Kidney (tissue), 14 donors: Measurements from ENCODE around the gene BTNL3. TPM values are rescaled to one million over a fixed set of nuclear protein-coding genes. Genes with fewer than 3 reads are reported as not detected.
A peak's percentile ranks its signal among the peaks of the same experiment; 100 is the strongest.

ENCODE experiments used
- DNase-seq, 5 donors: peaks; one replicate each; pipeline ENCODE4 v3.0.0-alpha.2; 2013 to 2020
- FAIRE-seq: peaks from 2 replicates; lab custom pipeline; 2012; peaks lifted over from hg19 to GRCh38; lab: Jason Lieb, UNC
- H3K27ac ChIP-seq, 2 donors: one replicate each; pipeline ENCODE4 v1.7.0; 2013; ENCODE audit warnings: low read depth in 2 of 2, low read length in 2 of 2, inconsistent platforms in 1 of 2
- H3K27me3 ChIP-seq: one replicate; pipeline ENCODE4 v1.7.1; 2013; ENCODE audit warnings: low read length, inconsistent platforms; ENCODE audit not compliant: control insufficient read depth, insufficient read depth
- H3K36me3 ChIP-seq, 3 donors: one replicate each; pipeline versions ENCODE4 v1.7.0 to v1.7.1; 2013; ENCODE audit warnings: low read length in 3 of 3, control low read depth in 1 of 3, inconsistent platforms in 1 of 3; ENCODE audit not compliant: insufficient read depth in 3 of 3, control insufficient read depth in 2 of 3
- H3K4me1 ChIP-seq, 3 donors: one replicate each; pipeline versions ENCODE4 v1.7.0 to v1.7.1; 2013; ENCODE audit warnings: low read length in 3 of 3, inconsistent platforms in 1 of 3, low read depth in 1 of 3; ENCODE audit not compliant: control insufficient read depth in 2 of 3, insufficient read depth in 2 of 3
- H3K4me3 ChIP-seq, 3 donors: one replicate each; pipeline versions ENCODE4 v1.7.0 to v1.8.1; 2013; ENCODE audit warnings: low read length in 3 of 3, control low read depth in 1 of 3, inconsistent platforms in 1 of 3
- H3K9ac ChIP-seq, 3 donors: one replicate each; pipeline versions ENCODE4 v1.7.0 to v1.7.1; 2013; ENCODE audit warnings: low read length in 3 of 3, control low read depth in 1 of 3, inconsistent platforms in 1 of 3
- H3K9me3 ChIP-seq, 3 donors: one replicate each; pipeline versions ENCODE4 v1.7.0 to v1.7.1; 2013; ENCODE audit warnings: low read length in 3 of 3, control low read depth in 1 of 3, inconsistent platforms in 1 of 3; ENCODE audit not compliant: control insufficient read depth in 2 of 3, insufficient read depth in 1 of 3
- intact Hi-C: fragments of 100-400 bp; cut with DNase I; formaldehyde crosslinking; loops from one replicate; pipeline ENCODE4 v1.11.1; 2022
- polyA plus RNA-seq: library from polyadenylated mRNA; stranded (reverse); fragments of 350-450 nt; fragmentation: Illumina TruSeq; extraction: RNeasy Lipid Tissue Mini Kit (QIAGEN cat#74804); gene quantifications from one replicate; pipeline ENCODE4 v1.2.3, GENCODE V29; 2014; ENCODE audit warnings: low read depth, low replicate concordance; ENCODE audit not compliant: insufficient read depth
- total RNA-seq: library from RNA; stranded (reverse); fragmentation: NEBNext Ultra II Directional; extraction: Animal tissue kit (Norgen Biotek cat#: 25700); gene quantifications from one replicate; pipeline ENCODE4 v1.2.1, GENCODE V29; 2021
- TF ChIP-seq, protein P1 (sequence below): IDR thresholded peaks from 3 replicates; pipeline ENCODE4 v1.5.1; 2012; ENCODE audit warnings: mild to moderate bottlenecking, moderate library complexity, borderline replicate concordance; ENCODE audit not compliant: insufficient read depth; ENCODE audit errors: extremely low read depth
- donor health status: control.
- donor health status: control.
- donor health status: control.
- donor health status: control.
- donor health status: control.
- donor health status: DM: yes; HTN: yes; CAD: no.
- donor health status: Normal renal cell carcinoma (clear cell type).

Gene BTNL3
- total and polyA plus RNA-seq, 2 donors from 2014 or later = 0.30 TPM; not detected in 1

DNA sequence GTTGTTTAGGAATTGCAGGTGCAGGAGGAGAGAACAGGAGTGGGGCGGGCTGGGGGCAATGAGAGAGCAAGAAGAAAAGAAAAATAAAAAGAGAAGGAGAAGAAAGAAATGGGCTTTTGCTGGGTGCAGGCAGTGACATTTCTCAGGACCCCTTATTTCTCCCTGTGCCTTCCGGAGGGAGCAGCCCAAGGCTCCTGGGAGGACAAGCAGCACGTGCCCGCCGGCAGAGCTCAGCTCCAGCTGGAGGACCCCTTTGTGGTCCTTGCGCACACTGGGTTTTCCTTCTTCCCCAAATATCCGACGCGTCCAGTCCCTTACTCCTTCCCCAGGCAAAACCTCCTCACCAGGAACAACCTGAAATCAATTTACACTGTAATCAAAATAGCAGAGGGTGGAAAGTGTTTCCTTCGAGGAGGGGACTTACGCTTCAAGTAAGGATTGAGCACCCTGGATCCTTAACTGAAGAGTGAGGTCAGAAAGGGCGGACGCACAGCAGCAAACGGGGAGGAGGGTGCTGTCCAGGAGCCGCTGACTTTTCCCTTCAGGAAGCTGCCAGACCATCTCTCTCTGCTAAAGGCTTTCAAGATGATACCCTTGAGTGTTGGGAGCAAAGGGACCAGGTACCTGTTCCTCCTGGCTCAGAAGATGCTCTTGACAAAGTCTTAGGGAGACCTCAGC is 53.5 kb downstream of the BTNL3 start:
- no peak for DNase-seq
- TF ChIP-seq, protein P1, sequence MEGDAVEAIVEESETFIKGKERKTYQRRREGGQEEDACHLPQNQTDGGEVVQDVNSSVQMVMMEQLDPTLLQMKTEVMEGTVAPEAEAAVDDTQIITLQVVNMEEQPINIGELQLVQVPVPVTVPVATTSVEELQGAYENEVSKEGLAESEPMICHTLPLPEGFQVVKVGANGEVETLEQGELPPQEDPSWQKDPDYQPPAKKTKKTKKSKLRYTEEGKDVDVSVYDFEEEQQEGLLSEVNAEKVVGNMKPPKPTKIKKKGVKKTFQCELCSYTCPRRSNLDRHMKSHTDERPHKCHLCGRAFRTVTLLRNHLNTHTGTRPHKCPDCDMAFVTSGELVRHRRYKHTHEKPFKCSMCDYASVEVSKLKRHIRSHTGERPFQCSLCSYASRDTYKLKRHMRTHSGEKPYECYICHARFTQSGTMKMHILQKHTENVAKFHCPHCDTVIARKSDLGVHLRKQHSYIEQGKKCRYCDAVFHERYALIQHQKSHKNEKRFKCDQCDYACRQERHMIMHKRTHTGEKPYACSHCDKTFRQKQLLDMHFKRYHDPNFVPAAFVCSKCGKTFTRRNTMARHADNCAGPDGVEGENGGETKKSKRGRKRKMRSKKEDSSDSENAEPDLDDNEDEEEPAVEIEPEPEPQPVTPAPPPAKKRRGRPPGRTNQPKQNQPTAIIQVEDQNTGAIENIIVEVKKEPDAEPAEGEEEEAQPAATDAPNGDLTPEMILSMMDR = no peak
- no peak for FAIRE-seq
- Histone ChIP-seq H3K27ac (no peak overlapping the region), H3K4me1 (peaks cover 0 to 5% (median 0%) of the 10 kb centered on the region in 3 donors), H3K27me3 (no peaks in the 10 kb centered on the region), H3K36me3 (no peaks in the 10 kb centered on the region), H3K4me3 (peak overlapping the region in 2 of 3 donors; percentile 10 to 28), H3K9ac (no peak overlapping the region), H3K9me3 (no peaks in the 10 kb centered on the region)
- intact Hi-C loops = no loop called here

- H3K9ac ChIP-seq = no peak overlapping the region
- H3K4me3 ChIP-seq = peak overlapping the region in 1 of 3 donors; percentile 28
- no peaks in the 10 kb centered on the region for H3K36me3 ChIP-seq
- TF ChIP-seq, protein P1 = no peak
- DNase-seq = no peak
- H3K4me1 ChIP-seq = peaks cover 0 to 5% (median 0%) of the 10 kb centered on the region in 3 donors
- H3K27me3 ChIP-seq = no peaks in the 10 kb centered on the region
- no peak overlapping the region for H3K27ac ChIP-seq
- intact Hi-C loops = no loop called here
- no peak for FAIRE-seq
- no peaks in the 10 kb centered on the region for H3K9me3 ChIP-seq
Observed at GRCh38 chr5:181042722-181043121, 54.1 kb downstream of the BTNL3 start.

DNA sequence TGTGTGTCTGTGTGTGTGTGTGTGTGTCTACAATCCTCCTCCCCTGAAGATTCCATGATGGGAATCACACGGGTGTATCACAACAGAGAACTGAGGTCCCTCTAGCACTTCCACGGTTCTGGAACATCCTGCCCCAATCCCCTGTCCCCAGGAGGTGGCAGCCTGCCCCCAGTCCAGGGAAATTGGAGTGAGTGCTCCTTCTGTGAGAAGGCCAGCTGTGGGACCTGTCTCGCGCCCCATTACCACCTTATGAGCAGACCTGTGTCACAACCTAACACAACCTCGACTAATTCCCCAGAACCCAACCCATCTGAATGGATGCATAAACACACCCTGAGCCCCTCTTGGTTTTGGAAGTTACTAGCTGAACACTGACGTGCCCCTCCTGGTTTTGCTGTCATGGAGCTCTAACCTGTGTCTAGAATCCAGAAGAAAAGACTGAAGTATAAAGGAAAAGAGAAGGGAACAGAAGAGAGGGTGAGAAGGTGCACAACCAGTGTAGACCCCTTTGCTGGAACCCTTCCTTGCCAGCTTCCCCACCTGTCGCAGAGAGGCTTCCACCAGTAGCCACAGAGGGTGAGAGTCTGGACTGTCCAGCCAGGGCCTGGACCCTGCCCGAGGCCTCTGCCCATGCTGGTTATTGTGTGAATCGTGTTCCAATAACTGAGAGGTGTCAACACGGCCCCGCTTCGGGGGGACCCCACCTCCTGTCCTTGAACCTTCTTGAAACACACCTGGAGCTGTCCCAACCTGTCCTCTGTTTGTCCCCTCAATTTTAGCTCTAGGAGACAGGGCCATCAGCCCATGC is 54.8 kb downstream of the BTNL3 start:
- Histone ChIP-seq H3K36me3 (no peaks in the 10 kb centered on the region), H3K27me3 (no peaks in the 10 kb centered on the region), H3K4me3 (no peak overlapping the region), H3K27ac (peak overlapping the region in 1 of 2 donors; percentile 32), H3K9me3 (no peaks in the 10 kb centered on the region), H3K9ac (no peak overlapping the region), H3K4me1 (peaks cover 0 to 5% (median 0%) of the 10 kb centered on the region in 3 donors)
- FAIRE-seq (no peak), DNase-seq (no peak)
- TF ChIP-seq, protein P1 = no peak
- intact Hi-C loops = no loop called here
